ENCODE measurements around the gene FCN2.

The FCN2 gene

DNA sequence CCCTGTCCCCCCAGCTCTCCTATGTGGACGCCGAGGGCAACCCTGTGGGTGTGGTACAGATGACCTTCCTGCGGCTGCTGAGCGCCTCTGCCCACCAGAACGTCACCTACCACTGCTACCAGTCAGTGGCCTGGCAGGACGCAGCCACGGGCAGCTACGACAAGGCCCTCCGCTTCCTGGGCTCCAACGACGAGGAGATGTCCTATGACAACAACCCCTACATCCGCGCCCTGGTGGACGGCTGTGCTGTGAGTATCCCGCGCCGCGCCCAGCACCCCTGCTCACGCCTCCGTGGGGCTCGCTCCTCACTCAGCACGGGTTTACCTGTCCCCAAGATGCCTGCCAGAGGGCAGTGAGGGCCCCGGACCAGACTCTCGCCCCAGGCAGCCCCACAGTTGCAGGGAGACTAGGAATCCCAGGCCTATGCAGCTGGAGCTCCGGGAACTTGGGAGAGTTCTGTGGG, 45.6 kb upstream of the FCN2 start (continued):
- TF ChIP-seq ZNF76 (tag by site-specific recombination; IDR thresholded peaks at IDR 0.05; ENCODE audit: borderline replicate concordance, low read depth) (no peak), EGR2 (tag by site-specific recombination; IDR thresholded peaks at IDR 0.05; ENCODE audit: low read depth) (no peak), ZNF664 (tag by site-specific recombination; IDR thresholded peaks at IDR 0.05) (no peak), ZXDB (tag by site-specific recombination; IDR thresholded peaks at IDR 0.05) (no peak), FEZF1 (tag by site-specific recombination; IDR thresholded peaks at IDR 0.05) (no peak), ZNF366 (tag by site-specific recombination; conservative IDR thresholded peaks at IDR 0.05) (no peak), SALL2 (tag by site-specific recombination; IDR thresholded peaks at IDR 0.05; ENCODE audit: borderline replicate concordance) (no peak), ZNF621 (tag by site-specific recombination; IDR thresholded peaks at IDR 0.05) (no peak), ZNF449 (tag by site-specific recombination; IDR thresholded peaks at IDR 0.05) (no peak)

GRCh38 chr9:134835448-134835847, 45.2 kb upstream of the FCN2 start:
- CTCF ChIA-PET = interaction anchor here (0.6 kb wide), 1 partner anchor 104 kb away, joined by 3 read pairs; no protein-coding TSS in a partner anchor

GRCh38 chr9:134835987-134836386, 44.6 kb upstream of the FCN2 start:
- H3K27ac ChIP-seq (ENCODE audit: extremely low read depth, low read depth, low read length) = no peak overlapping the region
- H3K9me3 ChIP-seq (ENCODE audit: control insufficient read depth, insufficient read depth, low read depth, low read length) = no peaks in the 10 kb centered on the region
- TF ChIP-seq ZNF155 (tag by site-specific recombination; IDR thresholded peaks at IDR 0.05) (no peak), ZNF596 (tag by site-specific recombination; IDR thresholded peaks at IDR 0.05) (no peak), ZNF521 (tag by site-specific recombination; IDR thresholded peaks at IDR 0.05) (no peak), ZFP3 (tag by site-specific recombination; IDR thresholded peaks at IDR 0.05; ENCODE audit: low read depth) (no peak), ZSCAN23 (tag by site-specific recombination; IDR thresholded peaks at IDR 0.05) (no peak)
- H3K4me3 ChIP-seq (ENCODE audit: low read depth, low read length) = no peak overlapping the region
- H3K36me3 ChIP-seq (ENCODE audit: control insufficient read depth in 2 of 2, insufficient read depth in 1 of 2, low read length in 2 of 2) = no peaks in the 10 kb centered on the region
- ChIA-PET CTCF (no interaction called here), POLR2A (no interaction called here)
- no peaks in the 10 kb centered on the region for H3K4me1 ChIP-seq (ENCODE audit: control insufficient read depth, insufficient read depth, low read length)

More at GRCh38 chr9:134835448-134835847, 45.2 kb upstream of the FCN2 start:
- Histone ChIP-seq H3K36me3 (ENCODE audit: control insufficient read depth in 2 of 2, insufficient read depth in 1 of 2, low read length in 2 of 2) (no peaks in the 10 kb centered on the region), H3K9me3 (ENCODE audit: control insufficient read depth, insufficient read depth, low read depth, low read length) (no peaks in the 10 kb centered on the region), H3K27ac (ENCODE audit: extremely low read depth, low read depth, low read length) (no peak overlapping the region), H3K4me3 (ENCODE audit: low read depth, low read length) (no peak overlapping the region), H3K4me1 (ENCODE audit: control insufficient read depth, insufficient read depth, low read length) (no peaks in the 10 kb centered on the region)
- POLR2A ChIA-PET = no interaction called here
- no peak for TF ChIP-seq ZNF561 (tag by site-specific recombination; IDR thresholded peaks at IDR 0.05; ENCODE audit: borderline replicate concordance)

DNA sequence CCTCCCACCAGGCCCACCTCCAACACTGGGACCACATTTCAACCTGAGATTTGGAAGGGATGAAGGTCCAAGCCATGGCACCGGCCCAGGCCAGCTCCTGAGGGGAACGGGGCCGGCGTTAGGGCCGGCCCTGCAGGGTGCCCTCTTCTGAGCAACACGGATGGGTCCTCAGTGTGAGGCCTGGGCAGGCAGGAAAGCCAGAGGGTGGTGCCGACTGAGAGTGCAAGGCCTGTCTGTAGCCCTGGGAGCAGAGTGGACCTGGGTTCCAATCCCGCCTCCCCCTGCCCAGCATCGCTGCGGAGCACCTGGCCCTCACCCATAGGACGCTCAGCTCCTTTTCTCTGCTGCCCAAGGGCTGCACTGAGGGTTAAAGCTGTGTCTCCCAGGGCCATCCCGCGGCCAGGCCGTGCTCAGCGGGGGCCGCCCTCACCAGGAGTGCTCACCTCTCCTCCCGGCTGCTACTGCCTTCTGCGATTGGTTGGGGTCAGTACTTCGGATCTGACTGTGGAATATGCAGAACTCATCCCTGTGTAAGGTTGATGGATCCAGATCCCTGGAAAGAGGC, 44.1 kb upstream of the FCN2 start:
- H3K36me3 ChIP-seq (ENCODE audit: control insufficient read depth in 2 of 2, insufficient read depth in 1 of 2, low read length in 2 of 2) = no peaks in the 10 kb centered on the region
- POLR2A ChIA-PET = no interaction called here
- CTCF ChIA-PET = interaction anchor here (0.7 to 0.9 kb wide), 2 partner anchors 14 to 35 kb away, joined by 3 read pairs; no protein-coding TSS in a partner anchor
- no peak for TF ChIP-seq BCL11A (tag by site-specific recombination; IDR thresholded peaks at IDR 0.05; ENCODE audit: low read depth)
- TF ChIP-seq ZNF324 (tag by site-specific recombination; IDR thresholded peaks at IDR 0.05) = no peak
- no peak for TF ChIP-seq ZNF544 (tag by site-specific recombination; IDR thresholded peaks at IDR 0.05)
- TF ChIP-seq, protein P1, sequence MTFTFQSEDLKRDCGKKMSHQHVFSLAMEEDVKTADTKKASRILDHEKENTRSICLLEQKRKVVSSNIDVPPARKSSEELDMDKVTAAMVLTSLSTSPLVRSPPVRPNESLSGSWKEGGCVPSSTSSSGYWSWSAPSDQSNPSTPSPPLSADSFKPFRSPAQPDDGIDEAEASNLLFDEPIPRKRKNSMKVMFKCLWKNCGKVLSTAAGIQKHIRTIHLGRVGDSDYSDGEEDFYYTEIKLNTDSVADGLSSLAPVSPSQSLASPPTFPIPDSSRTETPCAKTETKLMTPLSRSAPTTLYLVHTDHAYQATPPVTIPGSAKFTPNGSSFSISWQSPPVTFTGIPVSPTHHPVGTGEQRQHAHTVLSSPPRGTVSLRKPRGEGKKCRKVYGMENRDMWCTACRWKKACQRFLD (tag by site-specific recombination; IDR thresholded peaks at IDR 0.05) = no peak
- TF ChIP-seq, protein P2, sequence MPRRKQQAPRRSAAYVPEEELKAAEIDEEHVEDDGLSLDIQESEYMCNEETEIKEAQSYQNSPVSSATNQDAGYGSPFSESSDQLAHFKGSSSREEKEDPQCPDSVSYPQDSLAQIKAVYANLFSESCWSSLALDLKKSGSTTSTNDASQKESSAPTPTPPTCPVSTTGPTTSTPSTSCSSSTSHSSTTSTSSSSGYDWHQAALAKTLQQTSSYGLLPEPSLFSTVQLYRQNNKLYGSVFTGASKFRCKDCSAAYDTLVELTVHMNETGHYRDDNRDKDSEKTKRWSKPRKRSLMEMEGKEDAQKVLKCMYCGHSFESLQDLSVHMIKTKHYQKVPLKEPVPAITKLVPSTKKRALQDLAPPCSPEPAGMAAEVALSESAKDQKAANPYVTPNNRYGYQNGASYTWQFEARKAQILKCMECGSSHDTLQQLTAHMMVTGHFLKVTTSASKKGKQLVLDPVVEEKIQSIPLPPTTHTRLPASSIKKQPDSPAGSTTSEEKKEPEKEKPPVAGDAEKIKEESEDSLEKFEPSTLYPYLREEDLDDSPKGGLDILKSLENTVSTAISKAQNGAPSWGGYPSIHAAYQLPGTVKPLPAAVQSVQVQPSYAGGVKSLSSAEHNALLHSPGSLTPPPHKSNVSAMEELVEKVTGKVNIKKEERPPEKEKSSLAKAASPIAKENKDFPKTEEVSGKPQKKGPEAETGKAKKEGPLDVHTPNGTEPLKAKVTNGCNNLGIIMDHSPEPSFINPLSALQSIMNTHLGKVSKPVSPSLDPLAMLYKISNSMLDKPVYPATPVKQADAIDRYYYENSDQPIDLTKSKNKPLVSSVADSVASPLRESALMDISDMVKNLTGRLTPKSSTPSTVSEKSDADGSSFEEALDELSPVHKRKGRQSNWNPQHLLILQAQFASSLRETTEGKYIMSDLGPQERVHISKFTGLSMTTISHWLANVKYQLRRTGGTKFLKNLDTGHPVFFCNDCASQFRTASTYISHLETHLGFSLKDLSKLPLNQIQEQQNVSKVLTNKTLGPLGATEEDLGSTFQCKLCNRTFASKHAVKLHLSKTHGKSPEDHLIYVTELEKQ (tag by site-specific recombination; IDR thresholded peaks at IDR 0.05; ENCODE audit: borderline replicate concordance) = no peak
- no peak for TF ChIP-seq ZNF623 (tag by site-specific recombination; IDR thresholded peaks at IDR 0.05)
- TF ChIP-seq REPIN1 (tag by site-specific recombination; IDR thresholded peaks at IDR 0.05; ENCODE audit: low read depth) = no peak
- TF ChIP-seq ZNF112 (tag by site-specific recombination; IDR thresholded peaks at IDR 0.05) = no peak
- no peak for TF ChIP-seq ZNF701 (tag by site-specific recombination; IDR thresholded peaks at IDR 0.05)

More for the DNA sequence above, 44.1 kb upstream of the FCN2 start:
- Histone ChIP-seq H3K27ac (ENCODE audit: extremely low read depth, low read depth, low read length) (no peak overlapping the region), H3K9me3 (ENCODE audit: control insufficient read depth, insufficient read depth, low read depth, low read length) (no peaks in the 10 kb centered on the region), H3K4me1 (ENCODE audit: control insufficient read depth, insufficient read depth, low read length) (no peaks in the 10 kb centered on the region), H3K4me3 (ENCODE audit: low read depth, low read length) (no peak overlapping the region)

Data from HEK293 (cell line).